WI38 (cell line): ENCODE data around the gene SEC24C.

Source experiments
- H3K4me3 ChIP-seq: 2 replicates; pipeline ENCODE4 v1.5.1; 2011; ENCODE audit warnings: low read depth, mild to moderate bottlenecking, control low read depth, low read length
- CTCF ChIP-seq: IDR thresholded peaks from 2 replicates; pipeline ENCODE4 v1.5.1; 2012; ENCODE audit warnings: low read depth, mild to moderate bottlenecking, control low read depth, low read length

Gene SEC24C

GRCh38 chr10:73774637-73775036, 30.5 kb downstream of the SEC24C start:
- peak overlapping the region; percentile 78 for H3K4me3 ChIP-seq
- no peak for TF ChIP-seq CTCF

GRCh38 chr10:73779018-73779417, 34.8 kb downstream of the SEC24C start:
- no peak overlapping the region for H3K4me3 ChIP-seq
- TF ChIP-seq CTCF = no peak

- TF ChIP-seq CTCF = no peak
- no peak overlapping the region for H3K4me3 ChIP-seq
Observed at GRCh38 chr10:73779539-73780197, 35.5 kb downstream of the SEC24C start.

DNA sequence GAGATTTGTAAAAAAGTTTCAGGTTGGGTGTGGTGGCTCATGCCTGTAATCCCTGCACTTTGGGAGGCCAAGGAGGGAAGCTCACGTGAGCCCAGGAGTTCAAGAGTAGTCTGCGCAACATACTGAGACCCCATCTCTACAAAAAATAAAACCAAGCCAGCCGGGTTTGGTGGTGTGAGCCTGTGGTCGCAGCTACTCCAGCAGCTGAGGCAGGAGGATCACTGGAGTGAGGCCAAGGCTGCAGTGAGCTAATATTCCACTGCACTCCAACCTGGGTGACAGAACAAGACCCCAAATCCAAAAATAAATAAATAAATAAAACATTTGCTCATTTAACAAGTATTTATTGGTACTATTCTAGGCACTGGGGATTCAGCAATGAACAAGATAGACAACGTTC, 36.1 kb downstream of the SEC24C start:
- TF ChIP-seq CTCF = no peak
- H3K4me3 ChIP-seq = no peak overlapping the region; the same call in 1 of the 2 replicates

- TF ChIP-seq CTCF = no peak
- peak overlapping the region; percentile 88 for H3K4me3 ChIP-seq
Observed at GRCh38 chr10:73780966-73781365, 36.8 kb downstream of the SEC24C start.

DNA sequence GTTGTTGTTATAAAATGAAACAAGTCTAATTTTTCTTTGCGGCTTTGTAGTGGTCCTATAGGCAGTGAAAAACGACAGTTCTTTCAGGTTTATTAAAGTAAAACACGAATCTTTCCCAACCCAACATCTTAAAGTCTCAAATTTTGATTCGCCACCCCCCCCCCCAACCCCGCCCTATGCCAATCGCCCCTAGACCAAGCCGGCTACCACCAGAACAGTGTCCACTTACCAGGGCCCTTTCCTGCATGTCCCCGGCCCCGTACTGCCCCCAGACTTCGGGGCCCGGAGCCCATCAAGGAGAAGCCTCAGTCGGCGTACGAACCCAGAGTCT, 37.3 kb downstream of the SEC24C start:
- no peak for TF ChIP-seq CTCF
- H3K4me3 ChIP-seq = peak overlapping the region; percentile 88

- no peak for TF ChIP-seq CTCF
- H3K4me3 ChIP-seq = peak within 1 kb of the TSS; percentile 88
Observed at GRCh38 chr10:73781879-73782748, 37.9 kb downstream of the SEC24C start, which contains the start of gene CHCHD1. Gene CHCHD1 (plus strand): TSS chr10:73782048. CDS start chr10:73782076, 28 bp downstream.
